H9 (cell line): ENCODE results near the gene CTNNA1. TPM values are rescaled to one million over a fixed set of nuclear protein-coding genes. Genes with fewer than 3 reads are reported as not detected.
A peak's percentile ranks its signal among the peaks of the same experiment; 100 is the strongest.

ENCODE experiments used
- DNase-seq: peaks from one replicate; pipeline ENCODE4 v3.0.0-alpha.2; 2017
- H2AFZ ChIP-seq: one replicate; pipeline ENCODE4 v1.6.1; 2013; ENCODE audit warnings: mild to moderate bottlenecking, low read length, control low read depth, moderate library complexity
- H2AK5ac ChIP-seq: 2 replicates; pipeline ENCODE4 v1.6.1; 2013; ENCODE audit warnings: low read length, control low read depth, mixed read lengths; ENCODE audit not compliant: insufficient read length
- H2BK120ac ChIP-seq: one replicate; pipeline ENCODE4 v1.6.1; 2013; ENCODE audit warnings: low read depth, mild to moderate bottlenecking, low read length, control low read depth, inconsistent platforms; ENCODE audit not compliant: poor library complexity, severe bottlenecking
- H2BK12ac ChIP-seq: 2 replicates; pipeline ENCODE4 v1.6.1; 2013; ENCODE audit warnings: low read length, control low read depth, mixed read lengths, low read depth; ENCODE audit not compliant: insufficient read length
- H2BK15ac ChIP-seq: 2 replicates; pipeline ENCODE4 v1.6.1; 2013; ENCODE audit warnings: low read depth, low read length, control low read depth
- H2BK20ac ChIP-seq: one replicate; pipeline ENCODE4 v1.6.1; 2013; ENCODE audit warnings: low read depth, mild to moderate bottlenecking, low read length, control low read depth, inconsistent platforms; ENCODE audit not compliant: poor library complexity, severe bottlenecking
- H2BK5ac ChIP-seq: 2 replicates; pipeline ENCODE4 v1.6.1; 2013; ENCODE audit warnings: low read length, control low read depth, mixed read lengths; ENCODE audit not compliant: insufficient read length
- H3K14ac ChIP-seq: 2 replicates; pipeline ENCODE4 v1.6.1; 2013; ENCODE audit warnings: low read length, control low read depth; ENCODE audit not compliant: insufficient read depth
- H3K18ac ChIP-seq: 2 replicates; pipeline ENCODE4 v1.6.1; 2013; ENCODE audit warnings: low read depth, mild to moderate bottlenecking, mixed read lengths, low read length, control low read depth; ENCODE audit not compliant: insufficient read length
- H3K23ac ChIP-seq: 2 replicates; pipeline ENCODE4 v1.6.1; 2013; ENCODE audit warnings: low read length, control low read depth, mixed read lengths, low read depth; ENCODE audit not compliant: insufficient read length
- H3K23me2 ChIP-seq: 2 replicates; pipeline ENCODE4 v1.6.1; 2013; ENCODE audit warnings: low read depth, mild to moderate bottlenecking, mixed read lengths, low read length, control low read depth; ENCODE audit not compliant: insufficient read length, poor library complexity, severe bottlenecking
- H3K27ac ChIP-seq: 2 replicates; pipeline ENCODE4 v1.5.1; 2013; ENCODE audit warnings: low read length, control low read depth, mixed read lengths, low read depth; ENCODE audit not compliant: insufficient read length
- H3K27me3 ChIP-seq: 2 replicates; pipeline ENCODE4 v1.6.1; 2013; ENCODE audit warnings: low read length, control low read depth, inconsistent platforms; ENCODE audit not compliant: insufficient read depth
- H3K4ac ChIP-seq: 2 replicates; pipeline ENCODE4 v1.6.1; 2013; ENCODE audit warnings: low read depth, mild to moderate bottlenecking, control low read depth, inconsistent platforms, low read length, moderate library complexity
- H3K4me1 ChIP-seq: 2 replicates; pipeline ENCODE4 v1.6.1; 2013; ENCODE audit warnings: low read length, control low read depth, inconsistent platforms; ENCODE audit not compliant: insufficient read depth
- H3K4me2 ChIP-seq: 2 replicates; pipeline ENCODE4 v1.6.1; 2013; ENCODE audit warnings: low read length, control low read depth, mixed read lengths; ENCODE audit not compliant: insufficient read length, insufficient read depth
- H3K56ac ChIP-seq: 2 replicates; pipeline ENCODE4 v1.6.1; 2013; ENCODE audit warnings: low read depth, mild to moderate bottlenecking, mixed read lengths, low read length, control low read depth; ENCODE audit not compliant: insufficient read length
- H3K79me1 ChIP-seq: 2 replicates; pipeline ENCODE4 v1.6.1; 2013; ENCODE audit warnings: low read depth, mild to moderate bottlenecking, moderate library complexity, low read length, control low read depth, inconsistent platforms; ENCODE audit not compliant: insufficient read depth, poor library complexity, severe bottlenecking
- H3K79me2 ChIP-seq: 2 replicates; pipeline ENCODE4 v1.6.1; 2013; ENCODE audit warnings: low read length, control low read depth, inconsistent platforms; ENCODE audit not compliant: insufficient read depth
- H3K9ac ChIP-seq: 2 replicates; pipeline ENCODE4 v1.6.1; 2013; ENCODE audit warnings: low read length, control low read depth, mixed read lengths; ENCODE audit not compliant: insufficient read length; ENCODE audit errors: extremely low read depth
- H3K9me3 ChIP-seq: one replicate; pipeline ENCODE4 v1.6.1; 2013; ENCODE audit warnings: low read depth, low read length, inconsistent platforms; ENCODE audit not compliant: control insufficient read depth
- H3T11ph ChIP-seq: one replicate; pipeline ENCODE4 v1.6.1; 2013; ENCODE audit warnings: mild to moderate bottlenecking, low read length, control low read depth, inconsistent platforms
- H4K20me1 ChIP-seq: one replicate; pipeline ENCODE4 v1.6.1; 2013; ENCODE audit not compliant: control insufficient read depth, insufficient read length, insufficient read depth
- H4K5ac ChIP-seq: 2 replicates; pipeline ENCODE4 v1.6.1; 2013; ENCODE audit warnings: low read depth, mild to moderate bottlenecking, mixed read lengths, low read length, control low read depth; ENCODE audit not compliant: insufficient read length
- H4K8ac ChIP-seq: replicated peaks from 2 replicates; pipeline ENCODE4 v1.6.1; 2013; ENCODE audit warnings: low read length, control low read depth, mixed read lengths, low read depth; ENCODE audit not compliant: insufficient read length
- H4K91ac ChIP-seq: 2 replicates; pipeline ENCODE4 v1.6.1; 2013; ENCODE audit warnings: low read depth, mild to moderate bottlenecking, moderate library complexity, mixed read lengths, low read length, control low read depth; ENCODE audit not compliant: insufficient read length
- H3K27ac Mint-ChIP-seq, 3 experiments: 2 replicates in 2 of 3; 3 replicates in 1 of 3; pipeline ENCODE4 v1.8.0; 2020 to 2021; ENCODE audit warnings: mixed read lengths in 3 of 3, mild to moderate bottlenecking in 1 of 3, moderate library complexity in 1 of 3
- H3K27me3 Mint-ChIP-seq: 2 replicates; pipeline ENCODE4 v1.8.0; 2021; ENCODE audit warnings: low read depth, mild to moderate bottlenecking, moderate library complexity, mixed read lengths
- H3K36me3 Mint-ChIP-seq, 3 experiments: 2 replicates in 2 of 3; 3 replicates in 1 of 3; pipeline ENCODE4 v1.8.0; 2020 to 2021; ENCODE audit warnings: low read depth in 3 of 3, mixed read lengths in 3 of 3; ENCODE audit not compliant: insufficient read depth in 1 of 3
- H3K4me1 Mint-ChIP-seq, 2 experiments: 2 replicates each; pipeline ENCODE4 v1.8.0; 2020; ENCODE audit warnings: mixed read lengths in 2 of 2
- H3K4me3 Mint-ChIP-seq, 2 experiments: 2 replicates in 1 of 2; 3 replicates in 1 of 2; pipeline ENCODE4 v1.8.0; 2020 to 2021; ENCODE audit warnings: mild to moderate bottlenecking in 2 of 2, mixed read lengths in 2 of 2, moderate library complexity in 1 of 2
- H3K9me3 Mint-ChIP-seq, 2 experiments: 2 replicates in 1 of 2; 3 replicates in 1 of 2; pipeline ENCODE4 v1.8.0; 2020; ENCODE audit warnings: mild to moderate bottlenecking in 2 of 2, mixed read lengths in 2 of 2, moderate library complexity in 1 of 2
- WGBS: extraction: QIAGEN DNeasy Blood & Tissue Kit; methylation state at CpG from one replicate; pipeline ENCODE4 v1.1.7; 2013; ENCODE audit warnings: missing lambda C conversion rate, low lambda C conversion rate, mixed read lengths; ENCODE audit not compliant: insufficient read length; ENCODE audit errors: extremely low coverage; 5-methylcytosine and 5-hydroxymethylcytosine counted together
- total RNA-seq: library from RNA; stranded (reverse); gene quantifications from 2 replicates; pipeline ENCODE4 v1.2.1, GENCODE V29; 2021
- TF ChIP-seq, protein P1 (sequence below): fragments of 200-600 bp; sonication (generic); conservative IDR thresholded peaks from 3 replicates; pipeline ENCODE4 v1.8.0; 2021; ENCODE audit warnings: antibody characterized with exemption, mild to moderate bottlenecking

Gene CTNNA1
- total RNA-seq, 1 experiment from 2014 or later = 354 TPM

DNA sequence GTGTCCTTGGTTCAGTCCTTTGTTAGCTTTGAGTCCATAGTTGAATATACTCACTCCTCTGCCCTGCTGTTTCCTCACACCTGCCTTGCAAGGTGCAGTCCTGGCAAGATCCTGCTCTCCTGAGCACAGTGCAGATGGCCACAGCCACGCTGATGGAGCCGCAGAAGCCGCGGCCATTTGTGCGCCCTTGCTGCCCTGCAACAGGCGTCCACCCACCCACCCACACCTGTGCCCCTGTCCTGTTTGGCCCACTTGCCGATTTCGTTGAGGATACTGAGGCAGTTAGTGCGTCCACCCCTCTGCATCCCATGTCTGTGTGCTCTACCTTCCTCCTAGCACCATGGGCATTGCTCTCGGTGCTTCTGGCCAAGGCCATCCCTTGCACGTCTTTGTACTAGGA, 173.0 kb downstream of the CTNNA1 start:
- Histone ChIP-seq H2BK120ac (no peak overlapping the region), H4K91ac (no peak overlapping the region), H3K9me3 (no peaks in the 10 kb centered on the region), H2BK15ac (no peak overlapping the region), H2BK12ac (no peak overlapping the region), H4K8ac (no peak overlapping the region), H3K4ac (no peak overlapping the region), H2BK5ac (no peak overlapping the region), H4K20me1 (no peaks in the 10 kb centered on the region), H3K56ac (no peak overlapping the region), H3K14ac (no peak overlapping the region), H3K23me2 (no peaks in the 10 kb centered on the region), H3T11ph (no peak overlapping the region), H3K79me2 (no peaks in the 10 kb centered on the region), H3K4me1 (no peaks in the 10 kb centered on the region), H3K4me2 (no peak overlapping the region), H2AK5ac (no peak overlapping the region), H3K9ac (no peak overlapping the region), H2AFZ (no peak overlapping the region), H3K27me3 (no peaks in the 10 kb centered on the region), H3K18ac (no peak overlapping the region), H3K79me1 (no peaks in the 10 kb centered on the region), H4K5ac (no peak overlapping the region), H3K27ac (no peak overlapping the region), H2BK20ac (no peak overlapping the region), H3K23ac (no peak overlapping the region)
- no peaks in the 10 kb centered on the region; the same call in 1 of the 2 replicates for H3K27me3 Mint-ChIP-seq
- H3K9me3 Mint-ChIP-seq = no peaks in the 10 kb centered on the region
- H3K4me3 Mint-ChIP-seq = no peak overlapping the region; a peak in 1 of 5 replicates
- no peak for DNase-seq
- H3K27ac Mint-ChIP-seq = peak overlapping the region in 1 of 3 experiments; percentile 59; a peak in 2 of 7 replicates
- WGBS = no CpG with 5 or more reads among the region's 11 CpGs
- H3K4me1 Mint-ChIP-seq = peaks cover 3 to 4% of the 10 kb centered on the region in 2 experiments; a peak in 2 of 4 replicates
- TF ChIP-seq, protein P1, sequence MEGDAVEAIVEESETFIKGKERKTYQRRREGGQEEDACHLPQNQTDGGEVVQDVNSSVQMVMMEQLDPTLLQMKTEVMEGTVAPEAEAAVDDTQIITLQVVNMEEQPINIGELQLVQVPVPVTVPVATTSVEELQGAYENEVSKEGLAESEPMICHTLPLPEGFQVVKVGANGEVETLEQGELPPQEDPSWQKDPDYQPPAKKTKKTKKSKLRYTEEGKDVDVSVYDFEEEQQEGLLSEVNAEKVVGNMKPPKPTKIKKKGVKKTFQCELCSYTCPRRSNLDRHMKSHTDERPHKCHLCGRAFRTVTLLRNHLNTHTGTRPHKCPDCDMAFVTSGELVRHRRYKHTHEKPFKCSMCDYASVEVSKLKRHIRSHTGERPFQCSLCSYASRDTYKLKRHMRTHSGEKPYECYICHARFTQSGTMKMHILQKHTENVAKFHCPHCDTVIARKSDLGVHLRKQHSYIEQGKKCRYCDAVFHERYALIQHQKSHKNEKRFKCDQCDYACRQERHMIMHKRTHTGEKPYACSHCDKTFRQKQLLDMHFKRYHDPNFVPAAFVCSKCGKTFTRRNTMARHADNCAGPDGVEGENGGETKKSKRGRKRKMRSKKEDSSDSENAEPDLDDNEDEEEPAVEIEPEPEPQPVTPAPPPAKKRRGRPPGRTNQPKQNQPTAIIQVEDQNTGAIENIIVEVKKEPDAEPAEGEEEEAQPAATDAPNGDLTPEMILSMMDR = no peak
- H3K36me3 Mint-ChIP-seq = peaks cover 39 to 72% (median 68%) of the 10 kb centered on the region in 3 experiments
